ENCODE data around the gene ZNF385D. TPM values are rescaled to one million over a fixed set of nuclear protein-coding genes. Genes with fewer than 3 reads are reported as not detected.

ZNF385D gene
- total RNA-seq, 4 donors from 2014 or later = 0.49 to 2.2 (median 1.5) TPM

- no peak for DNase-seq
- 47 to 54% methylated on average over 2 of the region's 2 CpGs for WGBS, 2 donors
- no peaks in the 10 kb centered on the region for H3K4me1 ChIP-seq
- H3K27ac ChIP-seq = no peak overlapping the region
- H3K9me3 ChIP-seq = no peaks in the 10 kb centered on the region
- intact Hi-C loops (cut with DNase I) = no loop called here
- no peaks in the 10 kb centered on the region for H3K36me3 ChIP-seq
- H3K4me3 ChIP-seq (replicated peaks in 1 of 3) = no peak overlapping the region
- no peaks in the 10 kb centered on the region for H3K27me3 ChIP-seq
- TF ChIP-seq, protein P1, sequence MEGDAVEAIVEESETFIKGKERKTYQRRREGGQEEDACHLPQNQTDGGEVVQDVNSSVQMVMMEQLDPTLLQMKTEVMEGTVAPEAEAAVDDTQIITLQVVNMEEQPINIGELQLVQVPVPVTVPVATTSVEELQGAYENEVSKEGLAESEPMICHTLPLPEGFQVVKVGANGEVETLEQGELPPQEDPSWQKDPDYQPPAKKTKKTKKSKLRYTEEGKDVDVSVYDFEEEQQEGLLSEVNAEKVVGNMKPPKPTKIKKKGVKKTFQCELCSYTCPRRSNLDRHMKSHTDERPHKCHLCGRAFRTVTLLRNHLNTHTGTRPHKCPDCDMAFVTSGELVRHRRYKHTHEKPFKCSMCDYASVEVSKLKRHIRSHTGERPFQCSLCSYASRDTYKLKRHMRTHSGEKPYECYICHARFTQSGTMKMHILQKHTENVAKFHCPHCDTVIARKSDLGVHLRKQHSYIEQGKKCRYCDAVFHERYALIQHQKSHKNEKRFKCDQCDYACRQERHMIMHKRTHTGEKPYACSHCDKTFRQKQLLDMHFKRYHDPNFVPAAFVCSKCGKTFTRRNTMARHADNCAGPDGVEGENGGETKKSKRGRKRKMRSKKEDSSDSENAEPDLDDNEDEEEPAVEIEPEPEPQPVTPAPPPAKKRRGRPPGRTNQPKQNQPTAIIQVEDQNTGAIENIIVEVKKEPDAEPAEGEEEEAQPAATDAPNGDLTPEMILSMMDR (IDR thresholded peaks at IDR 0.05) = no peak
- no peak for TF ChIP-seq POLR2A (IDR thresholded peaks at IDR 0.05)
Measured at GRCh38 chr3:21794291-21794690, 43.3 kb upstream of the ZNF385D start.

- Histone ChIP-seq H3K4me3 (replicated peaks in 1 of 3) (no peak overlapping the region), H3K27me3 (no peaks in the 10 kb centered on the region), H3K9me3 (no peaks in the 10 kb centered on the region), H3K4me1 (no peaks in the 10 kb centered on the region), H3K36me3 (no peaks in the 10 kb centered on the region), H3K27ac (no peak overlapping the region)
- intact Hi-C loops (cut with DNase I) = no loop called here
- 48 to 91% methylated on average over 1 of the region's 1 CpG for WGBS, 2 donors
- TF ChIP-seq, protein P1 (IDR thresholded peaks at IDR 0.05) = no peak
- no peak for TF ChIP-seq POLR2A (IDR thresholded peaks at IDR 0.05)
- no peak for DNase-seq
Measured at GRCh38 chr3:21792176-21792575, 41.2 kb upstream of the ZNF385D start.

DNA sequence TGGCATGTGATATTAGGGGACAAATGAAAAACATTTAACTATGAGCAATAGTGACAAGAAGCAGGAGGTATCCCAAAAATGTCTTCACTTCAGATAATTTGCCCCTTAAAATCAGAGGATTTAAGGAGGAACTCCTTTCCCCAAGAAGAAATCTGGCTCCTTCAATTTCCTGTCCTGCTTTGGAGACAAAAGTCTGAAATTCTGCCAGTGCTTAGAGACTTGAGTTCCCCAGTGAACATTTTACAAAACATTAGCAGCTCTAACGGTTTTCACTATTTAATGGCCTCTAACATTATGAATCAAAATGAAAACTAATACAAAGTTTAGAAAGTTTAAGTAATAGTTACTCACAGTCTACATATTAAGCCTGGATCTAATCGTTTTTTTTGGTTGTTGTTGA, 40.3 kb upstream of the ZNF385D start:
- no peaks in the 10 kb centered on the region for H3K36me3 ChIP-seq
- no peak for TF ChIP-seq POLR2A (IDR thresholded peaks at IDR 0.05)
- TF ChIP-seq, protein P1 (IDR thresholded peaks at IDR 0.05) = no peak
- H3K4me3 ChIP-seq (replicated peaks in 1 of 3) = no peak overlapping the region
- DNase-seq = no peak
- no peak overlapping the region for H3K27ac ChIP-seq
- intact Hi-C loops (cut with DNase I) = no loop called here
- H3K4me1 ChIP-seq = no peaks in the 10 kb centered on the region
- no peaks in the 10 kb centered on the region for H3K9me3 ChIP-seq
- 54 to 67% methylated on average over 2 of the region's 2 CpGs for WGBS, 2 donors
- H3K27me3 ChIP-seq = no peaks in the 10 kb centered on the region

GRCh38 chr3:21790466-21790865, 39.5 kb upstream of the ZNF385D start:
- TF ChIP-seq POLR2A (IDR thresholded peaks at IDR 0.05) = no peak
- TF ChIP-seq, protein P1 (IDR thresholded peaks at IDR 0.05) = no peak
- no peaks in the 10 kb centered on the region for H3K27me3 ChIP-seq
- no peak overlapping the region for H3K4me3 ChIP-seq (replicated peaks in 1 of 3)
- no peaks in the 10 kb centered on the region for H3K9me3 ChIP-seq
- intact Hi-C loops (cut with DNase I) = no loop called here
- no peak overlapping the region for H3K27ac ChIP-seq
- no peak for DNase-seq
- WGBS, 2 donors = 88 to 91% methylated on average over 1 of the region's 1 CpG
- H3K4me1 ChIP-seq = peaks cover 0 to 3% of the 10 kb centered on the region in 2 donors
- H3K36me3 ChIP-seq = no peaks in the 10 kb centered on the region

DNA sequence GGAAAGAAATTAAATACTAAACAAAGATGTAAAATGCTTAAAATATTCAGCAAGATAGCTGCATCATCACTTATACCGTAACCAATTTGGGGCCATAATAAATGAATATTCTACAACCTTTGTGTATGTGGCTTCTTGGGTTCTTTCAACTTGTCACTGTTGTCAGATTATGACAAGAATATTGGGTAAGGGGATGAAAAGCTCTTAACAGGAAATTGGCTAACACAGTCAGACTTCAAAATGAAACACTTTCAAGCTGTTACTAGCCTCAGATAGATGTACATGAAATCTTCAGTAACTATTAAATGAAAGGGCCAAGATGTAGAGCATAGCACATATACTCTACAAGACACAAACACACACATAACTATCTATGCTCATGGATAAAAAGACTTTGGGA, 38.7 kb upstream of the ZNF385D start:
- DNase-seq = no peak
- H3K4me1 ChIP-seq = peaks cover 0 to 3% of the 10 kb centered on the region in 2 donors
- no peaks in the 10 kb centered on the region for H3K27me3 ChIP-seq
- TF ChIP-seq, protein P1 (IDR thresholded peaks at IDR 0.05) = no peak
- TF ChIP-seq POLR2A (IDR thresholded peaks at IDR 0.05) = no peak
- no peaks in the 10 kb centered on the region for H3K9me3 ChIP-seq
- intact Hi-C loops (cut with DNase I) = no loop called here
- H3K4me3 ChIP-seq (replicated peaks in 1 of 3) = no peak overlapping the region
- WGBS, 2 donors = 58 to 91% methylated on average over 1 of the region's 1 CpG
- H3K36me3 ChIP-seq = no peaks in the 10 kb centered on the region
- H3K27ac ChIP-seq = no peak overlapping the region

Data from thyroid gland (tissue), 4 donors.